ENCODE data around the gene SDK2.

Gene SDK2

DNA sequence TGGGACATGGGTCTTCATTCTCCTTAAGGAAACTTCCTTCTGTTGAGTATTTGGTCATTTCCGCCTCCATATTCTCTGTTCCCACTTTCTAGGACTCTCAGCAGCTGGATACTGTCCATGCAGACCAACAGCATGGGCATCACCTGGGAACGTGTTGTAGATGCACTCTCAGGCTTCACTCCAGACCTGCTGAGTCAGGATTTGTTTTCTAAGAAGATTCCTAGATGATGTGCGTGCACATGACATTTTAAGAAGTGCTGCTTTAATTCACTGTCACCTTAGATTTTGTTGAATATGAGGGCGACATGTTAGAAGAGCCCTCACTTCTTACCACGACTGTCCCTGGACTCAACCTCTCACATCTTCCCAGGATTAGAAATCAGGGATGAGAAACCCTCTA, 10.0 kb upstream of the SDK2 start:
- no peak for DNase-seq
- in situ Hi-C loops (cut with HindIII; ENCODE audit: low pct_ligation_motif_present, low pct_unique_long_range_greater_than_20kb, low sequenced_read_pairs): no loop called here

DNA sequence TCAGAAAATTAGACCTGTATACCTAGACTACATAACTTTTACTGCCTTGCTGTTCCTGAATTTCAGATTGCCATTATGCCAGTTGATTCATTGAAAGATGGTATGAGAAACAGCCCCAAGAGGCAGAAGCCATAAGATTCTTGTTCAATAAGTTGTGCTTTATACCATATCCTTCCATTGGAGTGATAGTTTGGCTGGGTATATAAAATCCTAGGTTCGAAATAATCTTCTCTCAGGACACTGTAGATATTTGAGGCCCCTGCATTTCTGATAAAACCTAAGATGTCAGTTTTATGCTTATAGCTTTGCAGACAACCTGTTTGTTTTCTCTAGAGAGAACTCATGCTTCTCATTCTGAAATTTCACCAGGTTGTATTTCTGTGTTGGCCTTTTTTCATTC, 9.6 kb upstream of the SDK2 start:
- in situ Hi-C loops (cut with HindIII; ENCODE audit: low pct_ligation_motif_present, low pct_unique_long_range_greater_than_20kb, low sequenced_read_pairs): no loop called here
- no peak for DNase-seq

DNA sequence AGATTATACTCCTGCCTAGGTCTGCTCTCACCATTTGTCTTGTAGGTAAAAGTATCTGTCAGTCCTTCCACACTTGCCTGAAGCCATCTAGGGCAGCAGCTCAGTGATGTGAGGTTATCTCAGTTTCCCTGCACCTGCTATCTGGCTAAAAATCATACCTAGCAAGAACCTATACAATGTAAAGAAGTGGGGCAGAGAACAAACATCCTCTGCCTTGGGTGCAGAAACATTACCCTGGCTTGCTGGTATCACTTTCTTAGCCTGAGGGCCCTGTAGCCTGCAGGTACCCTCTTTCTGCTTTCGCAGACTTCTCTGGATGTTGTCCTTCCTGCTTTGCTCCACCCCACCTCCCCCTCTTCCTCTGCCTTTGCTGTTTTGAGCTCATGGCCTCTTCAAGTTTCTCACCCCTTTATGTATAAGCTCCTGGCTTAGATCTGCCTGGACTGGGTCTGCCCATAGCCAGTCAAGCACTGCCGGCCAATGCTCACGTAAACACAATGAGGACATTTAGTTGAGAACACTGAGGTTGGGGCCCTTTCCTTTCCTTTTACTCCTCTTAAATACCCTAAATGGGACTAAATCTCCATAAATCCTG, 8.7 kb upstream of the SDK2 start:
- no peak for DNase-seq
- in situ Hi-C loops (cut with HindIII; ENCODE audit: low pct_ligation_motif_present, low pct_unique_long_range_greater_than_20kb, low sequenced_read_pairs): no loop called here

DNA sequence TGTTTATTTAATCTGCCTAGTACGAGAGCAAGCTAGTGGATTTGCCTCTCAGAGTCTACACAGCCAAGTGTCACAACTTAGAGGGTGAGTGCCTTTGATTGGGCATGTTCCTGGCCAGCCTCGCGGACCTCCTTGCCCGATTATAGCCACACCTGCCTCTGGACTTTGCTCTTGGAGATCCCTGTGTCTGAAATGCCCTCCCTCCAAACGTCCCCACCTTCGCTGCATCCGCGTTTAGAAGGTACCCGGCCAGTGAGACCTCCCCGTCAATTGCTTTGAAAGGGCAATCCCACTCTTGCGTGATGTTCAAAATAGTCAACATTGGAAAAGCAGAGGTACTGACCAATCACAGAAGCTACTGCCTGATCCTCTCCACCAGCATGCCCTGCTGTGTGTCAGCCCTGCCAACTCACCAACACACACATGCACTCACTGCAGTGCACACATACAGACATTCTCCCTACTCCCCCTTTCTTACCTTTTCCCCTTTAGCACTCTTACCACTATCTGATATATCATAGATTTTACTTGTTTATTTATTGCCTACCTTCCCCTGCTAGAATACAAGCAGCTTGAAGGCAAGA, 6.5 kb upstream of the SDK2 start:
- no peak for DNase-seq
- in situ Hi-C loops (cut with HindIII; ENCODE audit: low pct_ligation_motif_present, low pct_unique_long_range_greater_than_20kb, low sequenced_read_pairs): no loop called here

DNA sequence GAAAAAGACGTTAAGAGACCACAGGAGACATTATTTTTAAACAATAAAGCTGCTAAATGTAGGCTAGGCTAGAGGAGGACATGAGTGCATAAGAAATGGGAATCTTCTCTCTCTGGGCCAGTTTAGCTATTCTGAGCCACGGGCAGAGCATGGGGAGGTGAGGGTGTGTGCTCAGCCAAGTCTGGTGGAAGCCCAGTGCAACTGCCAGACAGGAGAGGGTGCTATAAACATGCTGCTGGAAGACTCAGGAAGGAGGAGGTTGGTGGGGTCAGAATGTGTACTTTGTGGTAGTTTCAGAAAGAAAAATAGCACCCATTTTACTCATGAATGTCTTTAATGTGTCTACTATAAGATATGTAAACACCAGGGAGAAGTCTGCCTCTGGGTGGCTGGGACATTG, 5.9 kb upstream of the SDK2 start:
- DNase-seq: no peak
- in situ Hi-C loops (cut with HindIII; ENCODE audit: low pct_ligation_motif_present, low pct_unique_long_range_greater_than_20kb, low sequenced_read_pairs): no loop called here

DNA sequence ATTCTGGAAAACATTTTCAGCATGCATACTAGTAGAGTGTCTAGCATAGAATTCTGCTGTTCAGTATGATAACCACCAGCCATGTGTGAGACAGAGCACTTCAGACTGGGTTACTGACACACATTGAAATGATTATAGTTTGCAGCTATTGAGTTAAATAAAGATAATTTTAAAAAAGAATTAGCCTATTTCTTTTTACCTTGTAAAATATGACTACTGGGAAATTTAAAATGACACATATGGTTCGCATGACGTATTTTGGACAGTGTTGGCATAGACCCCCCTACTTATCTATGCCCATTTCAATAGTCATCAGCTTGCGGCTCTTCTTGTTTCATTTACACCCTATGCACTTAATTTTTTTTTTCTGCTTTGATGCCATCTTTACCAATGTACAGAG, 4.7 kb upstream of the SDK2 start:
- in situ Hi-C loops (cut with HindIII; ENCODE audit: low pct_ligation_motif_present, low pct_unique_long_range_greater_than_20kb, low sequenced_read_pairs): no loop called here
- DNase-seq: no peak

DNA sequence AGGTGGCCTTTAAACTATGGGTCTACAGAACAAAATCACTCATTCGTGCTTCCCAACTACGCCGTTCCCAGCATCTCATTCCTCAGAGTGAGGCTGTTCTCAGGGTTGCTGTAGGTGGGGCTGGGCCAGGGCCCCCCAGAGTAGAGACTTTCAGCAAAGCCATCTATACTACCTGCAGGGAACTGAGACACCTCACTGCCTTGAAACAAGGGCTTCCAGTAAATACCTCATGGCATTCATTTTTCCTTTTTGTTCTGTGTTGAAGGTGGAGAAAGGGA, 4.2 kb upstream of the SDK2 start:
- in situ Hi-C loops (cut with HindIII; ENCODE audit: low pct_ligation_motif_present, low pct_unique_long_range_greater_than_20kb, low sequenced_read_pairs): no loop called here
- no peak for DNase-seq

DNA sequence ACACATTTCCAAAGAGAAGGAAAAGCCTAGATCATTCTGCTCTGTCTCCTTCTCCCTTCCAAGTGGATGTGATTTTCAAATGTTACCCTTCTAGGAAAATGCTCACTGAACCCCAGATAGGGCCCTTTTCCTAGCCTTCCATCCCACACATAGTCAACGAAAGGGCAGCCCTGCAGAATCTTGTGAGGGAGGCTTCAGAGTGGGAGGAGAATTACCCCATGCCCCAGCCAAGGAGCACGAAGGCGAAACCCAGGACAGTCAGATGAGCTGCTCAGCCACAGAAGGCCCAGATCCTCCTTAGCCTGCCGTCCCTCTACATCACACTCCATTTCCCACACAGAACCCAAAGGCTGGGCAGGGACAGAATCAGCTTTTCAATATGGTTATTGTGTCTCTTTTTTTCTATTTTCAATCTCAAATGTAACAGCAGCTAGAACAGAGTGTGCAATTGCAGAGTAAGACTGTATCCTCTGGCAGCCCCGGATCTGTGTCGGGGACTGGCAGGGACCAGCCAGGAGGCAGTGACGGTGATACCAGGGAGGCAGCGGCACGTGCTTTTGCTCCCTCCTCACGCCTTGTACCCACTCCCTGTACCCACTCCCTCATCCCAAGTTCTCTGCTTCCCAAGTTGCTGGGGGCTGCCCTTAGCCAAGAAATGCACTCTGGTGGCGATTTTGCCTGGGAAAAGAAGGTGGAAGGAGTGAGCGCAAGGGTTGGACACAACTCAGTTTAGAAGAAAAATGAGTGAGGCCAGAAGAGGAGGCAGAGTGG, 3.7 kb upstream of the SDK2 start:
- in situ Hi-C loops (cut with HindIII; ENCODE audit: low pct_ligation_motif_present, low pct_unique_long_range_greater_than_20kb, low sequenced_read_pairs): no loop called here
- no peak for DNase-seq

DNA sequence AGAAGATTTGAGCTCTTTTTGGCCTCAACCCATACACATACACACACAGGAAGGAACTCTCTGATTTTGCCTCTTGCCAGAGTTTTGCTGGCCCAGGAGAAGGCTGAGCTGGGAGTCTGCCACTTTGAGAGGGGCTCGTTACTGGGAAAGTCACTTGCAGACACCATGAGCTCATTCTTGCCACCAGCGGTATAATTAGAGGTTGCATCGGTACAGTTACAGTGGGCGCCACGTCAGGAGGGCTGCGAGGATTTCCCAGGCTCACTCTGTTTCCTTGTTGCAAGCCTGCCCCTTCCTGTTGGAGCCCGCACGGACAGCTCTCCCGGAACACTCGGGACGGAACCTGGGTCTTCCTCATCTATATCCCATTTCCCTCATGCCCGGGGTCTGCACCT, 3.1 kb upstream of the SDK2 start:
- in situ Hi-C loops (cut with HindIII; ENCODE audit: low pct_ligation_motif_present, low pct_unique_long_range_greater_than_20kb, low sequenced_read_pairs): no loop called here
- DNase-seq: no peak

DNA sequence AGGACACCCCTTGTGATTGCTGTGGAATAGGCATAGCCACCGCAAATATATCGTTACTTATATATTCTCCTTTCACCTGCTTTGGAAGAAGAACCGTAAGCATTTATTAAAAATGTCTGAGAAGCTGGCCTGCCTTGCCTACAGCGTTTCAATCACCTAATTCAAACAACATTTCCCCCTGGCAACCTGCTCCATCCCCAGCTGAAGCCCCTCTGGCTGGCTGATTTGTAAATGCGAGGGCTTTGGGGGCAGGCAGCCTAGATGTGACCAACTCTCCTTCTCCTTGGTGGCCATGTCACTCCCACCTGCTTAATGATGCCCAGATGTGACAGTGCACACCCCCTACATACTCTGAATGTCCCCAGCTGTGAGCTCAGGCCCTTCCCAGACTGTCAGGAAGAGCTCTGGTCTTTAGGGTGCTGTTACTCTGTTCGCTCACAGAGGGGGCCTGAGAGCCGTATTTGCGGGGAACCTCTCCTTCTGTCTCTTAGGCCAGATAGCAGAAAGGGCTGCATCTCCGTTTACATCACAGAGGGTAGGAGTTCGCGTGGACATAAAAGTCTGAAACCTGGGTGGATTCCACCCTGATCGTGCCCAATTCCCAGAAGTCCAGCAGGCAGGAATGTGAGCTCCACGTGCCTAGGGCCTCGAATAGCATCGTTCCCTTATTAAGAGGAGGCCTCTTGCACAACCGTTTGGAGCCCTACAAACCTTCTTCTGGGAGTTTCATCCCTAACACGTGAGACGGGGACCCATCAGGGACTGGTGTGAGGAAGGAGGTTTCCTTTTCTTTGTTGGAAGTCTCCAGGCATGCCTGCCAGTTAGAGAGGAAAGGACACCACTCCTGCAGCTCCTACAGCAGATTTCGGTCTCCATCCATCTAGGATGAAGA, 2.4 kb upstream of the SDK2 start:
- DNase-seq: no peak
- in situ Hi-C loops (cut with HindIII; ENCODE audit: low pct_ligation_motif_present, low pct_unique_long_range_greater_than_20kb, low sequenced_read_pairs): no loop called here

DNA sequence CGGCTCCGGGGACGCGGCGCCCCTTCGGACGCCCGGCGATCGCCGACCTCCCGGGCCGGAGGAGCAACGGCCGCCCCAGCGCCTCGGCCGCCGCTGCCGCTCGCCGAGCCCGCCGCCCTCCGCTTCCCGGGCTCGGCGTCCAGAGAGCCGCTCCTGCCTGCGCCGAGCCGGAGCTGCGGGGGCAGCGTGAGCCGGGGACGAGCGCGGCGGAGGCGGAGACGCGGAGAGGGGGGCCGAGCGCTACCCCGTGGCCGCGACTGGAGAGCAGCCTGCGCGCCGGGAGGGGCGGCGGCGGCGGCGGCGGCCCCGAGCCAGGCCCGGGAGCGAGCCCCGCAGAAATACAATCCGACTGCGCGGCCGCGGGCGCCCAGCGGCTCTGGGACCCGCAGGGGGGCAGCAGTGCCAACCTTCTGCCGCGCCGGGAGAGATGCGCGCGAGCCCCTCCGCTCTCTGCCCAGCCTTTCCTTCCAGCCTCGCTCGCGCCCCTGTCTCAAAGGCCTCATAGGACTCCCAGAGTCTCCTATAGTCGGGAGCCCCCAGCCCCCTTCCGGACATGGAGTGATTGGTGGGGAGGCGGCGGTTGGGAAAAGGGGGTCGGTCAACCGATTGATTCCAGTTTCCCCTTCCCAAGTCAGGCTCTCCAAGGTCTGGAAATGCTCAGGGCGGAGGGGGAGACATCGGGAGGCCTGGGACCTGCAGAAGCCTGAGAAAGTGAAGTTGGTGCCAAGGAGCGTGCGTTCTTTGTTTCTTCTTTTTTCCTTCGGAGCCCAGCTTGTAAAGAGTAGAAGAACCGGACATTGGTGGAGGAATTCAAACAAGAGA, 1.0 kb upstream of the SDK2 start:
- DNase-seq: no peak
- in situ Hi-C loops (cut with HindIII; ENCODE audit: low pct_ligation_motif_present, low pct_unique_long_range_greater_than_20kb, low sequenced_read_pairs): no loop called here

DNA sequence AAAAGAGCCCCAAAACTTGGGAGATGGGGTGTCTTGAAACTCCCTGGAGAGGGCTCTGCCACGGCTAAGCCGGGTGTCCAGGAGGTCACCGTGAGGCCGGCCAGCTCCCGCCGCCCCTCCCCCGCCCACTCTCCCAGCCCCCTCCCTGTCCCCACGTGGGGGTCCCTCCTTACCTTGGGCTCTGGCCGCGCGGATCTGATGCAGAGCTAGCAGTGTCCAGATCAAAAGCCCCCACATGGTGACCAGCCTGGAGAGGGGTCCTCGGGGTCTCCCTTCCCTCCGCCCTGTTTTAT, 447 bp downstream of the SDK2 start:
- no peak for DNase-seq
- in situ Hi-C loops (cut with HindIII; ENCODE audit: low pct_ligation_motif_present, low pct_unique_long_range_greater_than_20kb, low sequenced_read_pairs): no loop called here

DNA sequence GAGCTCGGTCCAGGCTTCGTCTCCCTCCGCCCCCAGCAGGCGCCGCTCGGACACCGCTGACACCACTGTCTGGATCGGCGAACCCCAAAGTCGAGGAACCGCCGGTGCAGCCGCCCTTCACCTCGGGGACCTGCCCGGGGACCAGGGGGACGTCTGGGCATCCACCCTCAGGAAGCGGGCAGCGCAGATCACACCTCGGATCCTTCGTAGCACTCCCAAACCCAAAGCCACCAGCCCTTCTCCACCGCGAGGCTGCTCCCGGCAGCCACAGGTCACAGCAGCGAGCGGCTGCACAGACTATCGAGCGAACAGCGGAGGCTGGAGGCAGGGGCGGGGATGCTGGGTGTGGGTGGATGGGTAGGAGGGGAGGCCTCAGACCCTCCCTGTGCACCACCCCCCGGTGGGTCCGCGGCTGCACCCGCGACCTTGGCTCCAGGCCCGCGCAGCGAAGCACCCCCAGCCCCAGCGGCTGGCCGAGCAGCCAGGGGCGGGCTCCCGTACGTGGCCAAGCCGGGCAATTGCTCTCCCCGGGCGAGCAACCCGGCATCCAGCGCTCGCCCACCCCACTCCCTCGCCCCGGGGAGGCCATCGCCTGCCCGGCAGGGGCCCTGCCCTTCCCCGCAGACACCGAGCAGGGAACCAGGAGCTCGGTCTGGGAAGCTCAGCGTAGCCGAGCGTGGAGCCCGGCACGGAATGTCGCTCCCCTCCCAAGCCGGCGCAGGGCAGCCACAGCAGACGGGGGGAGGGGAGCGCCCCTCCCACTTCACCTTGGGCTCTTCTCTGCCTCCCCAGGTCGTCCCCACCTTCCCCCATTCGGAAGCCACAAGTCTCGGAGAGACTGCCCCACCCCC, 1.0 kb downstream of the SDK2 start:
- in situ Hi-C loops (cut with HindIII; ENCODE audit: low pct_ligation_motif_present, low pct_unique_long_range_greater_than_20kb, low sequenced_read_pairs): no loop called here
- DNase-seq: no peak

DNA sequence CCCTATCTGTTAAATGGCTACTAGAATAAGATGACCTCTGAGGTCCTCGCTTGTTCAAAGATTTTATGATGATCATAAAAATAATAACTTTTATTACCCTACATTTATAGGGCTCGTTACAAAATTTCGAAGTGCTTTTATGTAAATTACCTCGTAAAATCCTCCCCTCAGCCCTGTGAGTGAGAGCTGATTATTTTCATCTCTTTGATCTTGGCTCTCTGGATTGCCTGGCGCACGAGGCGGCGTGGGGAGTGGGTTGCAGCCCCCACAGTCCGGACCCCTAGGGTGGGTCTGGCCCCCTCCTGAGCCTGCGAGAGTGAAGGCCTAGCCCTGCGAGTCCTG, 1.6 kb downstream of the SDK2 start:
- no peak for DNase-seq
- in situ Hi-C loops (cut with HindIII; ENCODE audit: low pct_ligation_motif_present, low pct_unique_long_range_greater_than_20kb, low sequenced_read_pairs): no loop called here

DNA sequence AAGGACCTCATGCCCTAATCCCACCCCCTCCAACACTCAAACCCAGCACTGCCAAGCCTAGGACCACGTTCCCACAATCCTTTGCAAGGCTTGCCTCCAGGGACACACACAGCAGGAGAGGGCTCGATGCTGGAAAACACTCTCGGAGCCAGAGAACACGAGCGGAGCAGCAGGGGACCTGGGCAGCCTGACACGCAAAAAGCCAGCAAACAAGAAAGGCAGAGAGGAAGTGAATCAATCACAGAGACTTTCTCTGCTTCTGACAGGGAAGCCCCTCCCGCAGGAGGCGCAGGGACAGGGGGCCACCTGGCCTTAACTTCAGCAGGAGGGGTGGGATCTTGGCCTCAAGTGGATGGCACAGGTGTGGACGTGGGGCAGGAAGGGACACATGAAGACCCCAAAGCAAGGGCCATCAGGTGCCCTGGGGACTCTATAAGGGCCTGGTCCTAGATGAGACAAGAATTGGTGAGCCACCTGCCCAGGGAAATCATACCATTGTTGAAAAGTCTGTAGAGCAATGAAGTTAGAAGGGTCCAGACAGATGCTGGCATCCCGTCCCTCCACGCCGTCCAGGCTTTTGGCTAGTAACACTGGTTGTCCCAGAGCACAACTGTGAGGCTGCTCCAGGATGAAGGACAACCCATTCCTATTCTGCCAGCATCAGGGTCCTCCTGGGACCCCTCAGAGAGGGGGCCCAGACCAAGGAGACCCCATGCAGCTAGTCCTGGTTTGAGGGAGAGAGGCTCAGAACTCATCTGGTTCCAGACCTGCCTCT, 2.2 kb downstream of the SDK2 start:
- in situ Hi-C loops (cut with HindIII; ENCODE audit: low pct_ligation_motif_present, low pct_unique_long_range_greater_than_20kb, low sequenced_read_pairs): no loop called here
- no peak for DNase-seq

DNA sequence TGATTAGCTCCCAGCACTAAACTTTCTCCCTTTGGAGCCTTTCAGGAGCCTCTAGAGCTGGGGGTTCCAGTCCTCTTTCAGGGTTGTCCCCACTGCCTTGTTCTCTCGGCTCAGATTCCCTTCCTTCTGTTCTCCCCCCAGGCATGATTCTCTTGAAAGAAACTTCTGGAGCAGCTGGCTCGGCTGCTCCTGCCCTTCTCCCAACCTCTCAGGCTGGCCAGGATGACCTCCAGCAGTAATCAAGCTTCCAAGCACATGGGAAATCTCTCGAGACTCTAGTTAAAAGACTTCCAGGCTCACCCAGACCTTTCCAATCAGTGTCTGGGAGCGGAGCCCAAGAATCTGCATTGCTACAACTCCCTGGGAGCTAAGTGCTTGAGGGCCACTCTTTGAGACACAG, 3.6 kb downstream of the SDK2 start:
- in situ Hi-C loops (cut with HindIII; ENCODE audit: low pct_ligation_motif_present, low pct_unique_long_range_greater_than_20kb, low sequenced_read_pairs): no loop called here
- no peak for DNase-seq

DNA sequence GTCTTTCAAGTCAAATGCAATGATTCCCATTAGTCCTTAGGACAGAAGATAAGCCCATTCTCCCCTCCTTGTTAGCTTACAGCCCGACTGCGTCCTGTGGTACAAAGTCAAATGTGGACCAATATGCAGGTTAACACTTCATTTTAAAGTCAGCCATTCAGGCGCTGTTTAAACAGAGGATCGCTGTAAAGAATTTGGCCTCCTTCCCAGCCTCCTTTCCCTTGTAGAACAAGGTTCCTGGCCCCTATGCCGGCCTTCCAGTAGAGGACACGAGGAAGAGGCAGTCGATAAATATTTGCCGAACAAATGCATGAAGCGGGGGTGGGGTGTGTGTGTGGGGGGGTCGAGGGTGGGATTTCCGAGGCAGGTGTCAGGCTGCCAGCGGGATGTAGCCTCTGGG, 4.3 kb downstream of the SDK2 start:
- in situ Hi-C loops (cut with HindIII; ENCODE audit: low pct_ligation_motif_present, low pct_unique_long_range_greater_than_20kb, low sequenced_read_pairs): no loop called here
- no peak for DNase-seq

DNA sequence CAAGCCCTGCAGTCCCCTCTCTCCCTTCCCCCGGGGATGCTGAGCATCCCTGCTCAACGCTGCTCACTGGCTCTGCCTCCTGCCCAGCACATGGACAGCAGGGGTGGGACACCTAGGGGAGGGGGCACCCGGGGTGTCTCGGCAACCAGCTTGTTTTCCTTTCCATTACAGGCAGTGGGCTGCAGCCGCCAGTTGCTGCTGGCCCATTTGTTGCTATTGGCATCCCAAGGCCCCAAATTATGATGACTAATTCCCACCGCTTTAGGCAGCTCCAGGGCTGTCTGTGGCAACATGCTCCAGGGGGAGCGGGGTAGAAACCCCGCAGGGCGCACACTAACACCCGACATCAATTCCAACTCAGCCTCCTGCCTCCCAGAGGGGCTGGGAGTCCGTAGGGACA, 4.9 kb downstream of the SDK2 start:
- DNase-seq: no peak
- in situ Hi-C loops (cut with HindIII; ENCODE audit: low pct_ligation_motif_present, low pct_unique_long_range_greater_than_20kb, low sequenced_read_pairs): no loop called here
